Astrocyte (in vitro differentiated cells and primary cell): ENCODE data around the gene KRTAP10-2. TPM values are rescaled to one million over a fixed set of nuclear protein-coding genes. Genes with fewer than 3 reads are reported as not detected.

ENCODE experiments used
- DNase-seq: peaks from one replicate; pipeline ENCODE4 v3.0.0-alpha.2; 2010; ENCODE audit warnings: low read depth
- FAIRE-seq: peaks from 2 replicates; lab custom pipeline; 2011; peaks lifted over from hg19 to GRCh38; lab: Jason Lieb, UNC
- H2AFZ ChIP-seq: 2 replicates; pipeline ENCODE4 v1.6.0; 2012; ENCODE audit warnings: low read depth, low read length, inconsistent platforms
- H3K27ac ChIP-seq: 2 replicates; pipeline ENCODE4 v1.5.1; 2011; ENCODE audit warnings: low read depth, low read length, inconsistent platforms
- H3K27me3 ChIP-seq: 2 replicates; pipeline ENCODE4 v1.6.0; 2011; ENCODE audit warnings: low read length, inconsistent platforms; ENCODE audit not compliant: insufficient read depth
- H3K36me3 ChIP-seq: 2 replicates; pipeline ENCODE4 v1.5.1; 2011; ENCODE audit warnings: low read length, inconsistent platforms; ENCODE audit not compliant: insufficient read depth
- H3K4me1 ChIP-seq: 2 replicates; pipeline ENCODE4 v1.5.1; 2011; ENCODE audit warnings: low read length, inconsistent platforms; ENCODE audit not compliant: insufficient read depth
- H3K4me2 ChIP-seq: 2 replicates; pipeline ENCODE4 v1.6.0; 2012; ENCODE audit warnings: low read length, inconsistent platforms
- H3K4me3 ChIP-seq: 2 replicates; pipeline ENCODE4 v1.5.1; 2011; ENCODE audit warnings: low read depth, mild to moderate bottlenecking, low read length, inconsistent platforms; ENCODE audit not compliant: insufficient read depth
- H3K79me2 ChIP-seq: 2 replicates; pipeline ENCODE4 v1.6.0; 2012; ENCODE audit warnings: mild to moderate bottlenecking, low read length, inconsistent platforms; ENCODE audit not compliant: insufficient read depth
- H3K9ac ChIP-seq: 2 replicates; pipeline ENCODE4 v1.6.0; 2012; ENCODE audit warnings: mild to moderate bottlenecking, low read length, inconsistent platforms
- H3K9me3 ChIP-seq: 2 replicates; pipeline ENCODE4 v1.5.1; 2012; ENCODE audit warnings: low read depth, mild to moderate bottlenecking, low read length, inconsistent platforms; ENCODE audit not compliant: insufficient read depth
- H4K20me1 ChIP-seq: 2 replicates; pipeline ENCODE4 v1.6.0; 2012; ENCODE audit warnings: low read length, inconsistent platforms; ENCODE audit not compliant: insufficient read depth
- H3K27ac Mint-ChIP-seq: one replicate; pipeline ENCODE4 v1.8.0; 2021; ENCODE audit warnings: mild to moderate bottlenecking, mixed read lengths; ENCODE audit not compliant: unreplicated experiment
- H3K27me3 Mint-ChIP-seq: one replicate; pipeline ENCODE4 v1.8.0; 2021; ENCODE audit warnings: low read depth, mixed read lengths; ENCODE audit not compliant: unreplicated experiment
- H3K36me3 Mint-ChIP-seq: one replicate; pipeline ENCODE4 v1.8.0; 2021; ENCODE audit warnings: low read depth, mixed read lengths; ENCODE audit not compliant: unreplicated experiment
- H3K4me1 Mint-ChIP-seq: one replicate; pipeline ENCODE4 v1.8.0; 2021; ENCODE audit warnings: low read depth, mixed read lengths; ENCODE audit not compliant: unreplicated experiment
- H3K4me3 Mint-ChIP-seq: one replicate; pipeline ENCODE4 v1.8.0; 2021; ENCODE audit warnings: mild to moderate bottlenecking, moderate library complexity, mixed read lengths; ENCODE audit not compliant: unreplicated experiment
- H3K9me3 Mint-ChIP-seq: one replicate; pipeline ENCODE4 v1.8.0; 2021; ENCODE audit warnings: mild to moderate bottlenecking, mixed read lengths; ENCODE audit not compliant: unreplicated experiment
- CTCF ChIP-seq: IDR thresholded peaks from 2 replicates; pipeline ENCODE4 v1.5.1; 2011; ENCODE audit warnings: low read depth, mild to moderate bottlenecking, inconsistent platforms, low read length, moderate library complexity; ENCODE audit not compliant: insufficient read depth
- EZH2 ChIP-seq: IDR thresholded peaks from 2 replicates; pipeline ENCODE4 v1.6.1; 2012; ENCODE audit warnings: mild to moderate bottlenecking, low read length, inconsistent platforms; ENCODE audit not compliant: insufficient read depth
- total RNA-seq: library from RNA; stranded (reverse); gene quantifications from 2 replicates; pipeline ENCODE4 v1.2.1, GENCODE V29; 2021

The KRTAP10-2 gene
- total RNA-seq, 1 donor from 2014 or later = not detected

- no peak for DNase-seq
These were observed 39.0 kb upstream of the KRTAP10-2 start for GRCh38 chr21:44590311-44590721.

GRCh38 chr21:44589586-44590305 lies 38.4 kb upstream of the KRTAP10-2 start:
- no peak for TF ChIP-seq EZH2
- TF ChIP-seq CTCF = no peak
- Mint-ChIP-seq H3K4me1 (peaks cover 2% of the 10 kb centered on the region), H3K27me3 (peaks cover 42% of the 10 kb centered on the region), H3K4me3 (no peak overlapping the region), H3K27ac (no peak overlapping the region), H3K9me3 (peaks cover 9% of the 10 kb centered on the region), H3K36me3 (peaks cover 1% of the 10 kb centered on the region)
- H2AFZ ChIP-seq = no peak overlapping the region
- no peaks in the 10 kb centered on the region for H3K27me3 ChIP-seq
- H3K4me3 ChIP-seq = no peak overlapping the region
- H3K9ac ChIP-seq = no peak overlapping the region
- FAIRE-seq = no peak
- H3K4me1 ChIP-seq = no peaks in the 10 kb centered on the region
- DNase-seq = no peak
- H4K20me1 ChIP-seq = no peaks in the 10 kb centered on the region
- no peak overlapping the region for H3K27ac ChIP-seq
- H3K9me3 ChIP-seq = no peaks in the 10 kb centered on the region
- no peaks in the 10 kb centered on the region for H3K36me3 ChIP-seq
- no peaks in the 10 kb centered on the region for H3K79me2 ChIP-seq
- no peak overlapping the region for H3K4me2 ChIP-seq

More at GRCh38 chr21:44590311-44590721, 39.0 kb upstream of the KRTAP10-2 start:
- peaks cover 9% of the 10 kb centered on the region for H3K9me3 Mint-ChIP-seq
- no peak overlapping the region for H3K4me3 Mint-ChIP-seq
- no peak overlapping the region for H3K27ac Mint-ChIP-seq
- TF ChIP-seq CTCF (no peak), EZH2 (no peak)
- FAIRE-seq = no peak
- no peak overlapping the region for H3K4me2 ChIP-seq
- H3K9me3 ChIP-seq = no peaks in the 10 kb centered on the region
- no peak overlapping the region for H2AFZ ChIP-seq
- H4K20me1 ChIP-seq = no peaks in the 10 kb centered on the region
- H3K27ac ChIP-seq = no peak overlapping the region
- H3K4me1 ChIP-seq = no peaks in the 10 kb centered on the region
- H3K4me1 Mint-ChIP-seq = peaks cover 2% of the 10 kb centered on the region
- H3K27me3 ChIP-seq = no peaks in the 10 kb centered on the region
- peaks cover 1% of the 10 kb centered on the region for H3K36me3 Mint-ChIP-seq
- H3K9ac ChIP-seq = no peak overlapping the region
- H3K36me3 ChIP-seq = no peaks in the 10 kb centered on the region
- H3K27me3 Mint-ChIP-seq = peaks cover 39% of the 10 kb centered on the region
- no peaks in the 10 kb centered on the region for H3K79me2 ChIP-seq
- no peak overlapping the region for H3K4me3 ChIP-seq

GRCh38 chr21:44589094-44589493 lies 37.8 kb upstream of the KRTAP10-2 start:
- H3K27ac Mint-ChIP-seq = no peak overlapping the region
- H3K9me3 ChIP-seq = no peaks in the 10 kb centered on the region
- no peak for DNase-seq

More at GRCh38 chr21:44589094-44589493, 37.8 kb upstream of the KRTAP10-2 start:
- Mint-ChIP-seq H3K36me3 (no peaks in the 10 kb centered on the region), H3K4me3 (no peak overlapping the region), H3K4me1 (peaks cover 2% of the 10 kb centered on the region), H3K9me3 (peaks cover 9% of the 10 kb centered on the region), H3K27me3 (peaks cover 39% of the 10 kb centered on the region)
- no peak overlapping the region for H3K4me3 ChIP-seq
- H3K4me1 ChIP-seq = no peaks in the 10 kb centered on the region
- H3K27ac ChIP-seq = no peak overlapping the region
- H3K9ac ChIP-seq = no peak overlapping the region
- no peaks in the 10 kb centered on the region for H3K36me3 ChIP-seq
- FAIRE-seq = no peak
- H3K79me2 ChIP-seq = no peaks in the 10 kb centered on the region
- no peak overlapping the region for H3K4me2 ChIP-seq
- H3K27me3 ChIP-seq = no peaks in the 10 kb centered on the region
- H2AFZ ChIP-seq = no peak overlapping the region
- no peak for TF ChIP-seq EZH2
- no peak for TF ChIP-seq CTCF
- no peaks in the 10 kb centered on the region for H4K20me1 ChIP-seq
